OCI-LY1 (cell line): ENCODE data around the gene B3GNT8.

ENCODE experiments used
- H2AFZ ChIP-seq: fragments of 200-600 bp; sonication (generic), shearing (Covaris generic); 2 replicates; pipeline ENCODE4 v1.6.0; 2014; ENCODE audit warnings: antibody characterized with exemption, mild to moderate bottlenecking, low read length
- H3F3A ChIP-seq: fragments of 200-600 bp; sonication (generic), shearing (Covaris generic); 2 replicates; pipeline ENCODE4 v1.6.0; 2014; ENCODE audit warnings: mild to moderate bottlenecking, antibody characterized with exemption, low read length, moderate library complexity; ENCODE audit not compliant: insufficient read depth
- H3K27ac ChIP-seq: fragments of 200-600 bp; sonication (generic); 2 replicates; pipeline ENCODE4 v1.5.1; 2014; ENCODE audit warnings: low read length, mixed run types, mild to moderate bottlenecking, low read depth; ENCODE audit not compliant: poor library complexity, severe bottlenecking
- H3K27me3 ChIP-seq: fragments of 200-600 bp; sonication (generic); 2 replicates; pipeline ENCODE4 v1.6.0; 2014; ENCODE audit warnings: antibody characterized with exemption, mild to moderate bottlenecking, low read length, moderate library complexity; ENCODE audit not compliant: insufficient read depth
- H3K36me3 ChIP-seq: fragments of 200-600 bp; sonication (generic); 2 replicates; pipeline ENCODE4 v1.6.1; 2014; ENCODE audit warnings: mild to moderate bottlenecking, antibody characterized with exemption, low read length, moderate library complexity, mixed read lengths; ENCODE audit not compliant: insufficient read depth
- H3K4me1 ChIP-seq: fragments of 200-600 bp; sonication (generic); 2 replicates; pipeline ENCODE4 v1.5.1; 2014; ENCODE audit warnings: mild to moderate bottlenecking, low read length, moderate library complexity; ENCODE audit not compliant: insufficient read depth, severe bottlenecking
- H3K4me2 ChIP-seq: fragments of 200-600 bp; sonication (generic), shearing (Covaris generic); 2 replicates; pipeline ENCODE4 v1.6.1; 2014; ENCODE audit warnings: low read length
- H3K4me3 ChIP-seq: fragments of 200-600 bp; sonication (generic); 2 replicates; pipeline ENCODE4 v1.5.1; 2014; ENCODE audit warnings: low read length, low read depth, mild to moderate bottlenecking, mixed read lengths; ENCODE audit not compliant: poor library complexity, severe bottlenecking
- H3K79me2 ChIP-seq: fragments of 200-600 bp; shearing (Covaris generic); 2 replicates; pipeline ENCODE4 v1.6.1; 2016; ENCODE audit warnings: mixed run types, low read length, mixed read lengths; ENCODE audit not compliant: insufficient read depth
- H3K9ac ChIP-seq: fragments of 200-600 bp; sonication (generic), shearing (Covaris generic); 2 replicates; pipeline ENCODE4 v1.6.1; 2014; ENCODE audit warnings: mild to moderate bottlenecking, low read length, mixed read lengths
- H3K9me2 ChIP-seq: fragments of 200-600 bp; sonication (generic), shearing (Covaris generic); 2 replicates; pipeline ENCODE4 v1.6.1; 2014; ENCODE audit warnings: low read depth, mild to moderate bottlenecking, low read length, mixed read lengths
- H3K9me3 ChIP-seq: fragments of 200-600 bp; shearing (Covaris generic); 2 replicates; pipeline ENCODE4 v1.6.1; 2014; ENCODE audit warnings: low read length, mixed read lengths
- H4K20me1 ChIP-seq: fragments of 200-600 bp; sonication (generic), shearing (Covaris generic); 2 replicates; pipeline ENCODE4 v1.6.0; 2016; ENCODE audit warnings: mild to moderate bottlenecking, low read length; ENCODE audit not compliant: insufficient read depth
- EZH2 ChIP-seq: fragments of 200-600 bp; sonication (generic), shearing (Covaris generic); IDR thresholded peaks from 2 replicates; pipeline ENCODE4 v1.8.0; 2017; ENCODE audit warnings: borderline replicate concordance, mixed run types, mild to moderate bottlenecking, antibody characterized with exemption, low read length, moderate library complexity, mixed read lengths
- TF ChIP-seq, protein P1 (sequence below): fragments of 200-600 bp; sonication (generic), shearing (Covaris generic); IDR thresholded peaks from 2 replicates; pipeline ENCODE4 v1.5.1; 2017; ENCODE audit warnings: mild to moderate bottlenecking, antibody characterized with exemption, low read length, moderate library complexity, mixed read lengths

The B3GNT8 gene

DNA sequence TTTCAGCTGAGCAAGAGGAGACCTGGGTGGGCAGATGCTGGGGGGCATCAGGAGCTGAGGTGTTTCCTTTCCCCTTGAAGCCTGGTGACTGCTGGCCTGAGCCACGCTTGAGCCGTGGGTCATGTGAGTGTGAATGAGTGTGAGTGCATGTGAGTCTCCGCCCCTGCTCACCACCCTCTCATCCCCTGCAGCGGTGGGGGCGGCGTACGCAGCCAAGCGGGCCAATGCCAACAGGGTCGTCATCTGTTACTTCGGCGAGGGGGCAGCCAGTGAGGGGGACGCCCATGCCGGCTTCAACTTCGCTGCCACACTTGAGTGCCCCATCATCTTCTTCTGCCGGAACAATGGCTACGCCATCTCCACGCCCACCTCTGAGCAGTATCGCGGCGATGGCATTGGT is 5.2 kb downstream of the B3GNT8 start:
- TF ChIP-seq EZH2 = no peak
- TF ChIP-seq, protein P1, sequence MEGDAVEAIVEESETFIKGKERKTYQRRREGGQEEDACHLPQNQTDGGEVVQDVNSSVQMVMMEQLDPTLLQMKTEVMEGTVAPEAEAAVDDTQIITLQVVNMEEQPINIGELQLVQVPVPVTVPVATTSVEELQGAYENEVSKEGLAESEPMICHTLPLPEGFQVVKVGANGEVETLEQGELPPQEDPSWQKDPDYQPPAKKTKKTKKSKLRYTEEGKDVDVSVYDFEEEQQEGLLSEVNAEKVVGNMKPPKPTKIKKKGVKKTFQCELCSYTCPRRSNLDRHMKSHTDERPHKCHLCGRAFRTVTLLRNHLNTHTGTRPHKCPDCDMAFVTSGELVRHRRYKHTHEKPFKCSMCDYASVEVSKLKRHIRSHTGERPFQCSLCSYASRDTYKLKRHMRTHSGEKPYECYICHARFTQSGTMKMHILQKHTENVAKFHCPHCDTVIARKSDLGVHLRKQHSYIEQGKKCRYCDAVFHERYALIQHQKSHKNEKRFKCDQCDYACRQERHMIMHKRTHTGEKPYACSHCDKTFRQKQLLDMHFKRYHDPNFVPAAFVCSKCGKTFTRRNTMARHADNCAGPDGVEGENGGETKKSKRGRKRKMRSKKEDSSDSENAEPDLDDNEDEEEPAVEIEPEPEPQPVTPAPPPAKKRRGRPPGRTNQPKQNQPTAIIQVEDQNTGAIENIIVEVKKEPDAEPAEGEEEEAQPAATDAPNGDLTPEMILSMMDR = no peak
- no peak overlapping the region for H3K4me3 ChIP-seq
- H3K4me2 ChIP-seq = no peak overlapping the region
- H4K20me1 ChIP-seq = no peaks in the 10 kb centered on the region
- no peaks in the 10 kb centered on the region for H3K27me3 ChIP-seq
- H2AFZ ChIP-seq = no peak overlapping the region
- H3F3A ChIP-seq = no peaks in the 10 kb centered on the region
- H3K9me3 ChIP-seq = no peaks in the 10 kb centered on the region
- H3K36me3 ChIP-seq = peaks cover 64% of the 10 kb centered on the region
- H3K9ac ChIP-seq = no peak overlapping the region
- no peaks in the 10 kb centered on the region for H3K4me1 ChIP-seq
- H3K79me2 ChIP-seq = no peaks in the 10 kb centered on the region
- H3K27ac ChIP-seq = no peak overlapping the region
- no peaks in the 10 kb centered on the region for H3K9me2 ChIP-seq

DNA sequence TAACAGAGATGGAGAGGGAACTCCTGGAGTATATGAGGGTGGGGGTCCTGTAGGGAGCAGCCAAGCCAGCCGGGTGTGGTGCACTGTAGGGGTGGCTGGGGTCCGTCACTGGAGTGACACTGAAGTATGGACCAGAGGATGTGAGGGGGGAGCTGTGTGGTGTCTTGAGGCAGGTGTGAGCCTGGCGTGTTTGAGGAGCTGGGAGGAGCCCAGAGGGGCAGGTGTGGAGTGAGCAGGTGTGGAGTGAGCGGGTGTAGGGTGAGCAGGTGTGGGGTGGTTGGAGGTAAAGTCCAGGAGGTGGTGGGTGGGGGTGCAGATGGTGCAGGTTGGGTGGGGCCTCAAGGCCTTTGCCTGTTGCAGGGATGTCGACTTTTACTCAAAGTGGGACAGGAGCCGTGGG is 5.9 kb downstream of the B3GNT8 start:
- H3K36me3 ChIP-seq = peaks cover 61% of the 10 kb centered on the region

DNA sequence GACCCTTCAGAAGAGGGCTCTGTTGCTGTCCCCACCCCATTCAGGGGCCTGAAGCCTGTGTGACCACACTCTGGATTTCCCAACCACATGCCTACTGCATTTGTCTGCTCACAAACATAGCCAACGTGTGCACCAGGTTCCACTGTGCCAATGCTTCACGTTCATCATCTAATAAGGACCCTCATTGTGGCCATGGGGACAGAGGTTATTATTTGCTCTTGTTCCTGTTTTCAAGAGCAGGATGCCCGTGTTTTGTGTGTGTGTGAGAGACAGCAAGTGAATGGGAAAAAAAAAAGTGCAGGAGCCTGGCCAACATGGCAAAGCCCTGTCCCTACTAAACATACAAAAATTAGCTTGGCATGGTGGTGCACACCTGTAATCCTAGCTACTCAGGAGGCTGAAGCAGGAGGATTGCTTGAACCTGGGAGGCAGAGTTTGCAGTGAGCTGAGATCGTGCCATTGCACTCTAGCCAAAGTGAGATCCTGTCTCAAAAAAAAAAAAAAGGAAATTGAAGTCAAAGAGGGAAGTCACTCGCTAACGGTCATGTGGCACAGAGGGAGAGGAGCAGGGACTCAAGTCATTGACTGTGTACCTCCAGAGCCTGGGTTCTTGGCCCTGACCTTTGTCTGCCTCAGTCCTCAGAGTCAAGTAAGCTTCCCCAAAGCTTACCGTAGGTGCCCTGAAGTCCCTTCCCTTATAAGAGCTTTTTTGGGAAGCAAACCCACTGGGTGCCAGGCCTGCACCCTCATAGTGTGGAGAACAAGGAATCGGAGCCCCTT is 6.9 kb downstream of the B3GNT8 start:
- Histone ChIP-seq H3K27me3 (no peaks in the 10 kb centered on the region), H3F3A (no peaks in the 10 kb centered on the region), H3K9ac (no peak overlapping the region), H3K36me3 (peaks cover 53% of the 10 kb centered on the region), H3K4me3 (no peak overlapping the region), H3K27ac (no peak overlapping the region), H3K9me2 (no peaks in the 10 kb centered on the region), H2AFZ (no peak overlapping the region), H3K9me3 (no peaks in the 10 kb centered on the region), H3K4me1 (no peaks in the 10 kb centered on the region), H3K79me2 (no peaks in the 10 kb centered on the region), H3K4me2 (no peak overlapping the region), H4K20me1 (no peaks in the 10 kb centered on the region)
- no peak for TF ChIP-seq EZH2
- TF ChIP-seq, protein P1 = no peak

More for the DNA sequence above, 5.9 kb downstream of the B3GNT8 start:
- Histone ChIP-seq H2AFZ (no peak overlapping the region), H3K4me3 (no peak overlapping the region), H3K27me3 (no peaks in the 10 kb centered on the region), H4K20me1 (no peaks in the 10 kb centered on the region), H3K4me2 (no peak overlapping the region), H3K27ac (no peak overlapping the region), H3K4me1 (no peaks in the 10 kb centered on the region), H3F3A (no peaks in the 10 kb centered on the region), H3K9me3 (no peaks in the 10 kb centered on the region), H3K79me2 (no peaks in the 10 kb centered on the region), H3K9me2 (no peaks in the 10 kb centered on the region), H3K9ac (no peak overlapping the region)
- TF ChIP-seq, protein P1 = no peak
- no peak for TF ChIP-seq EZH2
